ENCODE measurements around the gene CACNB4. TPM values are rescaled to one million over a fixed set of nuclear protein-coding genes. Genes with fewer than 3 reads are reported as not detected.

CACNB4 gene
- total RNA-seq, 1 experiment from 2014 or later = not detected

DNA sequence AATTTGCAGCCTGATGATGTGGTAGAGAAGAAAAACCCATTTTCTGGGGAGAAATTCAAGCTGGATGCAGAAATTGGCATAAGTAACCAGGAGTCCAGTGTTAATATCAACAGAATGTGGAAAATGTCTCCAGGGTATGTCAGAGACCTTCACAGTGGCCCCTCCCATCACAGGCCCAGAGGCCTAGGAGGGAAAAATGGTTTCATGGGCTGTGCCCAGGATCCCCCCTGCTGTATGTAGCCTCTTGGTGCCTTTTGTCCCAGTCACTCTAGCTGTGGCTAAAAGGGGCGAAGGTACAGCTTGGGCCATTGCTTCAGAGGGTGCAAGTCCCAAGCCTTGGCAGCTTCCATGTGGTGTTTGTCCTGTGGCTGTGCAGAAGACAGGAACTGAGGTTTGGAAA is 40.2 kb downstream of the CACNB4 start:
- H4K20me1 ChIP-seq (ENCODE audit: low read length) = no peaks in the 10 kb centered on the region
- H3K27me3 ChIP-seq (ENCODE audit: low read length) = no peaks in the 10 kb centered on the region
- no peak overlapping the region for H3K9ac ChIP-seq (ENCODE audit: low read length)
- intact Hi-C loops (cut with micrococcal nuclease) = no loop called here
- H2AFZ ChIP-seq (ENCODE audit: low read length) = no peak overlapping the region
- TF ChIP-seq EZH2 (IDR thresholded peaks at IDR 0.05; ENCODE audit: low read length, unreplicated experiment) (no peak), EZH2phosphoT487 (IDR thresholded peaks at IDR 0.05; ENCODE audit: borderline replicate concordance, low read length) (no peak)
- TF ChIP-seq, protein P1, sequence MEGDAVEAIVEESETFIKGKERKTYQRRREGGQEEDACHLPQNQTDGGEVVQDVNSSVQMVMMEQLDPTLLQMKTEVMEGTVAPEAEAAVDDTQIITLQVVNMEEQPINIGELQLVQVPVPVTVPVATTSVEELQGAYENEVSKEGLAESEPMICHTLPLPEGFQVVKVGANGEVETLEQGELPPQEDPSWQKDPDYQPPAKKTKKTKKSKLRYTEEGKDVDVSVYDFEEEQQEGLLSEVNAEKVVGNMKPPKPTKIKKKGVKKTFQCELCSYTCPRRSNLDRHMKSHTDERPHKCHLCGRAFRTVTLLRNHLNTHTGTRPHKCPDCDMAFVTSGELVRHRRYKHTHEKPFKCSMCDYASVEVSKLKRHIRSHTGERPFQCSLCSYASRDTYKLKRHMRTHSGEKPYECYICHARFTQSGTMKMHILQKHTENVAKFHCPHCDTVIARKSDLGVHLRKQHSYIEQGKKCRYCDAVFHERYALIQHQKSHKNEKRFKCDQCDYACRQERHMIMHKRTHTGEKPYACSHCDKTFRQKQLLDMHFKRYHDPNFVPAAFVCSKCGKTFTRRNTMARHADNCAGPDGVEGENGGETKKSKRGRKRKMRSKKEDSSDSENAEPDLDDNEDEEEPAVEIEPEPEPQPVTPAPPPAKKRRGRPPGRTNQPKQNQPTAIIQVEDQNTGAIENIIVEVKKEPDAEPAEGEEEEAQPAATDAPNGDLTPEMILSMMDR (conservative IDR thresholded peaks at IDR 0.05; ENCODE audit: low read depth, low read length) = no peak
- no peak overlapping the region for H3K4me2 ChIP-seq (ENCODE audit: low read length)
- CTCF ChIA-PET = no interaction called here
- peaks cover 7% of the 10 kb centered on the region for H3K4me1 ChIP-seq (ENCODE audit: insufficient read depth, low read length)
- DNase-seq (no peak), ATAC-seq (no peak)
- H3F3A ChIP-seq (ENCODE audit: low read length, unreplicated experiment) = no peaks in the 10 kb centered on the region
- no TSS peak for BruUV-seq (replicated peaks)
- no peaks in the 10 kb centered on the region for H3K9me3 ChIP-seq (ENCODE audit: low read length)
- H3K9me2 ChIP-seq (replicated peaks; ENCODE audit: low read length) = no peaks in the 10 kb centered on the region
- H3K27ac ChIP-seq (ENCODE audit: low read length) = no peak overlapping the region
- no peak overlapping the region for H3K4me3 ChIP-seq (ENCODE audit: low read length)
- H3K36me3 ChIP-seq (ENCODE audit: low read depth, low read length) = no peaks in the 10 kb centered on the region
- POLR2A ChIA-PET (ENCODE audit: unreplicated experiment) = no interaction called here
- H3K79me2 ChIP-seq (ENCODE audit: low read length) = no peaks in the 10 kb centered on the region

DNA sequence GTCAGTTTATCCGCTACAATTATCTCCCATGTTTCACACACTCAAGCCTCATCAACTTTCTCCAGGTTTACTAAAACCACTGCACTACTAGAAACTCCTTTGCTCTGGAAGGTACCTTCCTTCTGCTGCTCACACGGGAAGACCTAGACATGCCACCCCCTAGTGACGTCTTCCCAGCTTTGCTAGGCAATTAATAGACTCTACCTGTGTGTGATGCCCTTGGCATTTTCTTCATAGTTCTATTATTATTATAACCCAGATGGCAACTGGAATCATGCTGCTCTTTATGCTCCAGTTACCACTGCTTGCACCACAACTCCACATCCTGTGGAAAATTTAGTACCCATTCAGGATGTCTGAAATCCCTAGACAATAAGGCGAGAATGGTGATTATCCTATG is 42.4 kb downstream of the CACNB4 start:
- 0 out of 2 replicates have a peak, but pooled peaks cover 4% of the 10 kb centered on the region for H3K27me3 ChIP-seq (ENCODE audit: low read length)
- H3K79me2 ChIP-seq (ENCODE audit: low read length) = no peaks in the 10 kb centered on the region
- H3K4me2 ChIP-seq (ENCODE audit: low read length) = no peak overlapping the region
- no peak overlapping the region for H3K27ac ChIP-seq (ENCODE audit: low read length)
- no peak for TF ChIP-seq EZH2phosphoT487 (IDR thresholded peaks at IDR 0.05; ENCODE audit: borderline replicate concordance, low read length)
- H3K4me3 ChIP-seq (ENCODE audit: low read length) = no peak overlapping the region
- no peaks in the 10 kb centered on the region for H3K9me3 ChIP-seq (ENCODE audit: low read length)
- CTCF ChIA-PET = no interaction called here
- POLR2A ChIA-PET (ENCODE audit: unreplicated experiment) = no interaction called here
- no TSS peak for BruUV-seq (replicated peaks)
- H3K36me3 ChIP-seq (ENCODE audit: low read depth, low read length) = no peaks in the 10 kb centered on the region
- intact Hi-C loops (cut with micrococcal nuclease) = no loop called here
- H4K20me1 ChIP-seq (ENCODE audit: low read length) = no peaks in the 10 kb centered on the region
- ATAC-seq (no peak), DNase-seq (no peak)
- no peaks in the 10 kb centered on the region for H3F3A ChIP-seq (ENCODE audit: low read length, unreplicated experiment)
- H2AFZ ChIP-seq (ENCODE audit: low read length) = no peak overlapping the region
- no peak overlapping the region for H3K9ac ChIP-seq (ENCODE audit: low read length)
- H3K9me2 ChIP-seq (replicated peaks; ENCODE audit: low read length) = no peaks in the 10 kb centered on the region
- H3K4me1 ChIP-seq (ENCODE audit: insufficient read depth, low read length) = peaks cover 7% of the 10 kb centered on the region

DNA sequence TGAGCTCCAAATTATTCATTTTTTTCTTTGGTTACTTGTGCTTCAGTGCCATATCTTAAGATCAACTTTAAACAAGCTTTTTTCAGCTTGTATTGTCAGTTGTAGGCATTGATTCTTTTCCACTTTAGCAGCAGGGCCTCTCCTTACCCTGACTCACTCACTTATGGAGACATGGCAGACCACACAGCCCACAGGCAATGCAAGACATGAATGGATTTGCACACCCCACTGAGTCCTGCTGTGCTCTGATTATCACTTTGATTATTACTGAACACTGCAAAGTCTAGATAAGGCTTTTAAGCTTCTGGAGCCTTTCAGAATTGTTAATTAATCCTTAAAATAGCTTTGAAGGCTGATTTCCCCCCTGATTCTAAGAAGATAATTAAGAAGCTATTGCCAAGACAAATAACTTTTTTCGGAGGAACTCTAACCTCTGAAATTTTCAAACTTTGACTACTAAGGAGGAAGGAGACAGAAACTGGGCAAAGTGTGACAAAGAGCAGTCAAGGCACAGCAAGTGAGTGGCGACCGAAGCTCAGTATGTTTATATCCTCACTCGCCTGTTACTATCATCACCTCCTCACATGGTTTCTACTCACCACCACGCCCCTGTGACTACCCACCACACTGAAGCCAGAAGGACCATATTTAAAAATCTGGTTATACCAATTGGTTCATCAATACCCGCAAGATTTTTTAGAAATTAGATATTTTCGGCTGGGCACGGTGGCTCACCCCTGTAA is 43.3 kb downstream of the CACNB4 start:
- Histone ChIP-seq H3K36me3 (ENCODE audit: low read depth, low read length) (no peaks in the 10 kb centered on the region), H3K27ac (ENCODE audit: low read length) (no peak overlapping the region), H3K9me3 (ENCODE audit: low read length) (no peaks in the 10 kb centered on the region), H3K4me3 (ENCODE audit: low read length) (no peak overlapping the region), H3K4me2 (ENCODE audit: low read length) (no peak overlapping the region), H3K9me2 (replicated peaks; ENCODE audit: low read length) (no peaks in the 10 kb centered on the region), H4K20me1 (ENCODE audit: low read length) (no peaks in the 10 kb centered on the region), H2AFZ (ENCODE audit: low read length) (no peak overlapping the region), H3K79me2 (ENCODE audit: low read length) (no peaks in the 10 kb centered on the region), H3F3A (ENCODE audit: low read length, unreplicated experiment) (no peaks in the 10 kb centered on the region), H3K27me3 (ENCODE audit: low read length) (0 out of 2 replicates have a peak, but pooled peaks cover 6% of the 10 kb centered on the region), H3K9ac (ENCODE audit: low read length) (no peak overlapping the region), H3K4me1 (ENCODE audit: insufficient read depth, low read length) (peaks cover 7% of the 10 kb centered on the region)
- intact Hi-C loops (cut with micrococcal nuclease) = no loop called here
- ChIA-PET POLR2A (ENCODE audit: unreplicated experiment) (interaction anchor here (0.6 kb wide), 2 partner anchors 189 to 591 kb away, joined by 5 to 7 read pairs; no protein-coding TSS in a partner anchor), CTCF (no interaction called here)
- TF ChIP-seq, protein P1 (conservative IDR thresholded peaks at IDR 0.05; ENCODE audit: low read depth, low read length) = no peak
- TF ChIP-seq EZH2phosphoT487 (IDR thresholded peaks at IDR 0.05; ENCODE audit: borderline replicate concordance, low read length) = no peak
- no peak for TF ChIP-seq EZH2 (IDR thresholded peaks at IDR 0.05; ENCODE audit: low read length, unreplicated experiment)
- no peak for DNase-seq
- BruUV-seq (replicated peaks) = no TSS peak
- ATAC-seq = no peak

All from PC-3 (cell line).